Spinal cord (tissue), 10 donors: ENCODE data around the gene DNAH3. TPM values are rescaled to one million over a fixed set of nuclear protein-coding genes. Genes with fewer than 3 reads are reported as not detected.
"Not testable (repeated sequence)": the region's sequence is repeated elsewhere in the genome, so short reads cannot be mapped to it uniquely, and the experiment has no call there.

Experiments used
- DNase-seq, 6 donors: peaks; one replicate each; pipeline versions ENCODE4 v3.0.0 to v3.0.0-alpha.2; 2013 to 2015; ENCODE audit warnings: low spot score in 6 of 6, low read depth in 4 of 6
- H3K27ac ChIP-seq: one replicate; pipeline ENCODE4 v1.5.1; 2013; ENCODE audit warnings: low read depth, low read length, control low read depth
- H3K27me3 ChIP-seq: one replicate; pipeline ENCODE4 v1.6.1; 2013; ENCODE audit warnings: low read length; ENCODE audit not compliant: control insufficient read depth, insufficient read depth
- H3K36me3 ChIP-seq: one replicate; pipeline ENCODE4 v1.6.1; 2013; ENCODE audit warnings: low read length; ENCODE audit not compliant: control insufficient read depth, insufficient read depth
- H3K4me1 ChIP-seq: one replicate; pipeline ENCODE4 v1.6.1; 2013; ENCODE audit warnings: low read length; ENCODE audit not compliant: control insufficient read depth, insufficient read depth
- H3K4me3 ChIP-seq: one replicate; pipeline ENCODE4 v1.5.1; 2013; ENCODE audit warnings: low read depth, low read length, control low read depth
- H3K9me3 ChIP-seq: one replicate; pipeline ENCODE4 v1.6.1; 2013; ENCODE audit warnings: low read length; ENCODE audit not compliant: control insufficient read depth, insufficient read depth
- WGBS: methylation state at CpG from one replicate; pipeline ENCODE4 v1.1.5; 2013; ENCODE audit warnings: missing lambda C conversion rate; ENCODE audit not compliant: insufficient coverage; 5-methylcytosine and 5-hydroxymethylcytosine counted together
- polyA plus RNA-seq, 2 donors: library from polyadenylated mRNA; unstranded; fragments of 120-200 nt; gene quantifications; one replicate each; pipeline ENCODE4 v1.2.1, GENCODE V29; 2013; ENCODE audit not compliant: insufficient read length in 2 of 2
- total RNA-seq, 2 donors: library from RNA; depleted of rRNA in 1 of 2; stranded (reverse); fragments of 120-200 nt in 1 of 2; fragments of >200 nt in 1 of 2; gene quantifications; one replicate each; pipeline versions ENCODE4 v1.2.3 to v1.2.4, GENCODE V29; 2013 to 2014
- donor health status: healthy.

Gene DNAH3
- total and polyA plus RNA-seq, 4 donors = 1.6 to 3.2 (median 1.9) TPM

GRCh38 chr16:20929676-20930364, 220.8 kb downstream of the DNAH3 start:
- not testable (repeated sequence) for H3K27me3 ChIP-seq, H3K9me3 ChIP-seq, H3K4me3 ChIP-seq, H3K27ac ChIP-seq, H3K4me1 ChIP-seq, DNase-seq, H3K36me3 ChIP-seq
- WGBS = 77% methylated on average over 7 of the region's 10 CpGs

- peak in 1 of 6 donors; percentile 17 for DNase-seq
- Histone ChIP-seq H3K27me3 (no peaks in the 10 kb centered on the region), H3K4me3 (no peak overlapping the region), H3K36me3 (no peaks in the 10 kb centered on the region), H3K4me1 (no peaks in the 10 kb centered on the region), H3K9me3 (no peaks in the 10 kb centered on the region), H3K27ac (no peak overlapping the region)
- WGBS = 90% methylated on average over 5 of the region's 5 CpGs
Measured at GRCh38 chr16:20928774-20929411, 221.8 kb downstream of the DNAH3 start.

GRCh38 chr16:20925751-20926150, 224.9 kb downstream of the DNAH3 start:
- 100% methylated on average over 1 of the region's 1 CpG for WGBS
- no peaks in the 10 kb centered on the region for H3K4me1 ChIP-seq
- no peak overlapping the region for H3K27ac ChIP-seq
- DNase-seq = no peak
- peaks cover 7% of the 10 kb centered on the region for H3K36me3 ChIP-seq
- no peaks in the 10 kb centered on the region for H3K27me3 ChIP-seq
- H3K4me3 ChIP-seq = no peak overlapping the region
- H3K9me3 ChIP-seq = no peaks in the 10 kb centered on the region

GRCh38 chr16:20923876-20924275, 226.8 kb downstream of the DNAH3 start:
- H3K27me3 ChIP-seq = no peaks in the 10 kb centered on the region
- no peaks in the 10 kb centered on the region for H3K9me3 ChIP-seq
- no CpG with 5 or more reads among the region's 3 CpGs for WGBS
- no peaks in the 10 kb centered on the region for H3K4me1 ChIP-seq
- peaks cover 7% of the 10 kb centered on the region for H3K36me3 ChIP-seq
- H3K27ac ChIP-seq = no peak overlapping the region
- H3K4me3 ChIP-seq = no peak overlapping the region
- no peak for DNase-seq

GRCh38 chr16:20920799-20921198, 229.8 kb downstream of the DNAH3 start:
- no peaks in the 10 kb centered on the region for H3K4me1 ChIP-seq
- no peak overlapping the region for H3K4me3 ChIP-seq
- H3K27ac ChIP-seq = no peak overlapping the region
- no peaks in the 10 kb centered on the region for H3K27me3 ChIP-seq
- no peak for DNase-seq
- peaks cover 10% of the 10 kb centered on the region for H3K36me3 ChIP-seq
- H3K9me3 ChIP-seq = no peaks in the 10 kb centered on the region
- no CpG with 5 or more reads among the region's 2 CpGs for WGBS

- H3K27me3 ChIP-seq = no peaks in the 10 kb centered on the region
- peak in 1 of 6 donors; percentile 44 for DNase-seq
Measured at GRCh38 chr16:20920091-20920490, 230.6 kb downstream of the DNAH3 start.

GRCh38 chr16:20918486-20919239, 232.0 kb downstream of the DNAH3 start:
- 47% methylated on average over 2 of the region's 4 CpGs for WGBS
- no peak for DNase-seq
- no peaks in the 10 kb centered on the region for H3K4me1 ChIP-seq
- no peak overlapping the region for H3K4me3 ChIP-seq
- H3K27me3 ChIP-seq = no peaks in the 10 kb centered on the region
- H3K9me3 ChIP-seq = no peaks in the 10 kb centered on the region
- H3K36me3 ChIP-seq = peaks cover 12% of the 10 kb centered on the region
- no peak overlapping the region for H3K27ac ChIP-seq

More at GRCh38 chr16:20920091-20920490, 230.6 kb downstream of the DNAH3 start:
- no peaks in the 10 kb centered on the region for H3K4me1 ChIP-seq
- H3K4me3 ChIP-seq = no peak overlapping the region
- WGBS = 80% methylated on average over 1 of the region's 5 CpGs
- H3K36me3 ChIP-seq = peaks cover 12% of the 10 kb centered on the region
- H3K9me3 ChIP-seq = no peaks in the 10 kb centered on the region
- H3K27ac ChIP-seq = no peak overlapping the region

GRCh38 chr16:20916942-20917341, 233.7 kb downstream of the DNAH3 start:
- H3K36me3 ChIP-seq = peaks cover 7% of the 10 kb centered on the region
- no peaks in the 10 kb centered on the region for H3K4me1 ChIP-seq
- no peak overlapping the region for H3K27ac ChIP-seq
- no peaks in the 10 kb centered on the region for H3K9me3 ChIP-seq
- no peak overlapping the region for H3K4me3 ChIP-seq
- H3K27me3 ChIP-seq = no peaks in the 10 kb centered on the region
- DNase-seq = no peak
- 92% methylated on average over 3 of the region's 4 CpGs for WGBS

GRCh38 chr16:20916289-20916688, 234.4 kb downstream of the DNAH3 start:
- no peaks in the 10 kb centered on the region for H3K4me1 ChIP-seq
- no peak overlapping the region for H3K4me3 ChIP-seq
- H3K27me3 ChIP-seq = no peaks in the 10 kb centered on the region
- WGBS = 83% methylated on average over 10 of the region's 10 CpGs
- no peaks in the 10 kb centered on the region for H3K9me3 ChIP-seq
- no peak overlapping the region for H3K27ac ChIP-seq
- H3K36me3 ChIP-seq = peaks cover 6% of the 10 kb centered on the region
- DNase-seq = no peak
